HG02588 (cell line): ENCODE results near the gene TWSG1.
"Not testable (repeated sequence)": the region's sequence is repeated elsewhere in the genome, so short reads cannot be mapped to it uniquely, and the experiment has no call there.

Experiments used
- ATAC-seq: cut with Tn5 transposase; IDR thresholded peaks from one replicate; pipeline ENCODE4 v1.9.1; 2021; ENCODE audit warnings: mild to moderate bottlenecking, moderate library complexity; ENCODE audit not compliant: unreplicated experiment

The TWSG1 gene

DNA sequence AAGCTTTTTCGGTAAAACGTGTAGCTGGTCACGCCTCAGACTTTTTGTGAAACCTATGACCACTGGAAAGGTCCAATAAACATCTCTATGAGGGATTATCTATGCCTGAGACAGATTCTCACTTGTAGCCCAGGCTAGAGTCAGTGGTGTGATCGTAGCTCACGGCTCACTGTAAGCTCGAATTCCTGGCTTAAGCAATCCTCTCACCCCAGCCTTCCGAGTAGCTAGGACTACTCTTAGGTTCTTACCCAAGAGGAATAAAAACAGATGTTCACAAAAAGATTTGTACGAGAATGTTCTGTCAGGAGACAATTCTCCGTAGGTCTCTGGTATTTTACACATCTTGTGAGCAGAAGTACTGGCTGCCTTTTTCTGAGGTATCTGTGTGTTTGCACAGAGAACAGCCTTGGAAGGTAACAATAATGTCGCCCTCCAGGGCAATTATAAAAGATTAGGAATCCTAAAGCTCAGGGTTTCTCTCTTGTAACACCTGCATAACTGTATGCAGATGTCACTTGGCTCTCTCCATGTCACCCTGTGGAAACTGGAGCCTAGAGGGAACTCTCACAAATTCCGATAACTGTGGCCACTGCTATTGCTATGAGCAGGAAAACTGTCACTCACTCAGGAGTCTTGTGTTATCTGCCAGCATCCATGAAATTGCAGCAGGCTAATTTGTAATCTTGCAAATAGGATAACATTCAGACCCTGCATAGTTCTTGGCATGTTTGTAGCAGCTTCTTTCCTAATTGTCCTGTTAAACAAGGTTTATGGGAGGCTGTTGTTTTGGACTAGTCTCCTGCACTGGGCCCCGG is 115.2 kb downstream of the TWSG1 start:
- no peak for ATAC-seq

GRCh38 chr18:9450920-9451319 is 116.3 kb downstream of the TWSG1 start:
- not testable (repeated sequence) for ATAC-seq
